Fibroblast of skin of back (primary cell): ENCODE data around the gene SETD1A. TPM values are rescaled to one million over a fixed set of nuclear protein-coding genes. Genes with fewer than 3 reads are reported as not detected.

ENCODE experiments used
- DNase-seq: peaks from one replicate; pipeline ENCODE4 v3.0.0-alpha.2; 2013
- polyA plus RNA-seq, 2 experiments: library from polyadenylated mRNA; unstranded; fragments of 120-200 nt; gene quantifications; one replicate each; pipeline ENCODE4 v1.2.1, GENCODE V29; 2013; ENCODE audit not compliant: insufficient read length in 2 of 2

The SETD1A gene
- polyA plus RNA-seq (2013, experiment 1 of 2; ENCODE audit: insufficient read length), result 13.3 TPM
- 10.1 TPM for polyA plus RNA-seq (2013, experiment 2 of 2; ENCODE audit: insufficient read length)

- DNase-seq, result peak; percentile 95
Measured at GRCh38 chr16:30957456-30958174, at the start of gene SETD1A. Gene SETD1A (plus strand): TSS chr16:30957754. CDS start chr16:30958732, 978 bp downstream.

- DNase-seq, result no peak
Measured at GRCh38 chr16:30910427-30911029, 47.0 kb upstream of the SETD1A start.

GRCh38 chr16:30912794-30913412 lies 44.7 kb upstream of the SETD1A start:
- DNase-seq, result no peak

- no peak for DNase-seq
Measured at GRCh38 chr16:30914830-30915229, 42.7 kb upstream of the SETD1A start.

- DNase-seq, result no peak
Measured at GRCh38 chr16:30918614-30919013, 38.9 kb upstream of the SETD1A start.

- DNase-seq, result no peak
Measured at GRCh38 chr16:30920891-30921290, 36.7 kb upstream of the SETD1A start.

GRCh38 chr16:30921459-30921747 lies 36.2 kb upstream of the SETD1A start:
- DNase-seq, result no peak

- peak; percentile 89 for DNase-seq
Measured at GRCh38 chr16:30921748-30922419, 35.7 kb upstream of the SETD1A start.

- peak; percentile 100 for DNase-seq
Measured at GRCh38 chr16:30922420-30922959, 35.1 kb upstream of the SETD1A start.

GRCh38 chr16:30922960-30923535 lies 34.5 kb upstream of the SETD1A start:
- DNase-seq, result peak; percentile 100

- DNase-seq, result no peak
Measured at GRCh38 chr16:30923554-30924075, 33.9 kb upstream of the SETD1A start, which contains the start of gene FBXL19. Gene FBXL19 (plus strand): TSS chr16:30923572. CDS start chr16:30925755, 2,183 bp downstream.

GRCh38 chr16:30924076-30924912 lies 33.3 kb upstream of the SETD1A start:
- DNase-seq, result no peak

GRCh38 chr16:30924913-30925631 lies 32.5 kb upstream of the SETD1A start:
- DNase-seq, result no peak

- DNase-seq, result no peak
Measured at GRCh38 chr16:30925632-30925987, 31.9 kb upstream of the SETD1A start.

GRCh38 chr16:30925995-30926811 lies 31.4 kb upstream of the SETD1A start:
- no peak for DNase-seq

- no peak for DNase-seq
Measured at GRCh38 chr16:30926937-30927788, 30.4 kb upstream of the SETD1A start.

GRCh38 chr16:30927789-30928378 lies 29.7 kb upstream of the SETD1A start:
- peak; percentile 45 for DNase-seq

- DNase-seq, result no peak
Measured at GRCh38 chr16:30928390-30928789, 29.2 kb upstream of the SETD1A start.
